Iris pigment epithelial cell (primary cell): ENCODE data around the gene PPRC1.
A peak's percentile ranks its signal among the peaks of the same experiment; 100 is the strongest.
"Not testable (repeated sequence)": the region's sequence is repeated elsewhere in the genome, so short reads cannot be mapped to it uniquely, and the experiment has no call there.

Source experiments
- DNase-seq: peaks from one replicate; pipeline ENCODE4 v3.0.0-alpha.2; 2011; ENCODE audit warnings: low read depth

Gene PPRC1

DNA sequence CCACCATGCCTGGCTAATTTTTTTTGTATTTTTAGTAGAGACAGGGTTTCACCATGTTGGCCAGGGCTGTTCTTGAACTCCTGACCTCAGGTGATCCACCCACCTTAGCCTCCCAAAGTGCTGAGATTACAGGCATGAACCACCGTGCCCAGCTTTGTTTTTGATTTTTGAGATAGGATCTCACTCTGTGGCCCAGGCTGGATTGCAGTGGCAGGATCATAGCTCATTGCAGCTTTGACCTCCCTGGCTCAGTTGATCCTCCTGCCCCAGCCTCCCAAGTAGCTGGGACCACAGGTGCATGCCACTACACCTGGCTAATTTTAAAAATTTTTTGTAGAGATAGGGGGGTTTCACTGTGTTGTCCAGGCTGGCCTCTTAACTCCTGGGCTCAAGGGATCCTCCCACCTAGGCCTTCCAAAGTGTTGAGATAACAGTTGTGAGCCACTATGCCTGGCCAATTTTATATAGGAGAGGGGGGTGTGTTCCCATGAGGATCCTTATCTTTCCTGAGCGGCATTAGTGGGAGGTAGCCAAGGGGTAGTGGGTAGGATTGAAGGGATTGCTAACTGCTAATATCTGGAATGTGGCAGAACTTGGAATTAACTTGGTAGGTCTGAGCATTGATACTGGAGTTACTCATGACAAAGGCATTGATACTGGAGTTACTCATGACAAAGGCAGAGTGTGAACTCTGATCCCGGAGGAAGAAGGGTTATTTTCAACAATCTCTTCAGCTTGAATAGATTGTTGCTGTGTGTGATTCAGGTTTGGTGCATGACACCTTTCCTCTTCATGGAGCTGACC lies 18.3 kb downstream of the PPRC1 start:
- peak; percentile 56 for DNase-seq

DNA sequence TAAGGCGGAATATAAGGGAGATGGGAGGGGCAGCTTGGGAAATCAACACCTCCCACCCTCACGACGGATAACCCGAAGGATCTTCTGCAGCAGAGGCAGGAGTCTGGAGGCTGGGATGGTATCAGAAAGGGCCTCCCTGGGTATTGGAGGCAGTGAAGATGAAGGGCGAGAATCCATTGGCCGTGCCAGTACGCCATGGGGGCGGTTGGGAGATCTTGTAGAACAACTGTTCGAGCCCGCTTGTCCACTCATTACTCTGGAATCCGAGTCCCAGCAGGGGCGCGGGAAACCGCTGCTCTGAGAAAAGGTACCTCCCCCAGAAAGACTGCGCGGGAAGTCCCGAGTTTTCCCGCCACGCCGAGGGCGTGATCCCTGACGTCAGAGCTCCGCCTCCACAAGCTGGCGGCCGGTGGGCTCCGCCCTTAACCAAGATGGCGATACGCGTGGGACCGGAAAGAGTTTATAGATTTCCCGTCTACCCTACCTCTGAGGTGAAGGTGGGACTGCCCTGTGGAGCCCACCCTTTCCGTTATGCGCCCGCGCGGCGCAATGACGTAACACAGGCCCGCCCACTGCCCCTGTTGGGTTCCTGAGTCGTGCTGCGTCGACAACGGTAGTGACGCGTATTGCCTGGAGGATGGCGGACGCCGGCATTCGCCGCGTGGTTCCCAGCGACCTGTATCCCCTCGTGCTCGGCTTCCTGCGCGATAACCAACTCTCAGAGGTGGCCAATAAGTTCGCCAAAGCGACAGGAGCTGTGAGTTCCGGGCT lies 19.1 kb downstream of the PPRC1 start, which contains the start of gene NOLC1:
Gene NOLC1, plus strand, starts transcription at position 616 of the 771 bp plus-strand sequence. Its CDS starts 22 bp downstream, at position 638.
- peak; percentile 99 for DNase-seq

DNA sequence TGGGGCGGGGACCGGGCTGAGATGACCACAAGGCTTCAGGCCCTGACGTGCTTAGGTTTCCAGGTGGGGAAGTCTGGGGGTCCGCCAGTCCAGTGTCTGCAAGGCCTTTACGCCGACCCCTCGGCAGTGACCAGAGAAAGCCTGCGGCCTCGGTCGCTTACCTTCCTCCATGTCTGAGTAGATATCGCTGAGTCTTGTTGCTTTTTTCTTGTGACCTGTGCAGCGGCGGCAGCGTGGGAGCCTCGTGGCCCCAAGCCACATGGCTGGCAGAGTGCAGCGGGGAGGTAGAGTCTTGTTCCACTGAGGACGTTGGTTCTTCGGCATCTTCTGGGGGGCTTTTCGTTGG lies 19.7 kb downstream of the PPRC1 start:
- DNase-seq: peak; percentile 44

DNA sequence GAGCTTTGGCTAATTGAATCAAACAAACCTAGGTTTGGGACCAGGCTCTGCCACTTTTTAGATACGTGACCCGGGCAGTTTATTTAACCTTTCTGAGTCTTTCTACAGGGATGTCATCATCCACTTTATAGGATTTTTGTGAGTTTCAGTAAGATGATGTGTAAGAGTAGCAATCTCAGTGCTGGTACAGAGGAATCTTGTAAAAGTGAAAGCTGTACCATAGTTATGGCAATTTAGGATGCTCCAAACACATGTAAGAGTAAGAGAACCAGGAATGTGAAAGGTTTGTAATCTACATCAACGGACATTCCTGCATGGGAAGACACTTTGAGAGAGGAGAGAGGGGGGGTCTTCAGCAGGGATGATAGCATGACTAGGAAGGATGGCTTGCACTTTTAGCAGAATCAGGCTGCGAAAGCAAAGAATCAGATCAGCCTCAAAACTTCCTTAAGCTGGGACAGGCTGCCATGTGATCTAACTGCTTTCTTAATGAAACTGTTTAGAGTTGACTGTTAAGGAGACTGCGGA lies 20.3 kb downstream of the PPRC1 start:
- DNase-seq: peak; percentile 18

DNA sequence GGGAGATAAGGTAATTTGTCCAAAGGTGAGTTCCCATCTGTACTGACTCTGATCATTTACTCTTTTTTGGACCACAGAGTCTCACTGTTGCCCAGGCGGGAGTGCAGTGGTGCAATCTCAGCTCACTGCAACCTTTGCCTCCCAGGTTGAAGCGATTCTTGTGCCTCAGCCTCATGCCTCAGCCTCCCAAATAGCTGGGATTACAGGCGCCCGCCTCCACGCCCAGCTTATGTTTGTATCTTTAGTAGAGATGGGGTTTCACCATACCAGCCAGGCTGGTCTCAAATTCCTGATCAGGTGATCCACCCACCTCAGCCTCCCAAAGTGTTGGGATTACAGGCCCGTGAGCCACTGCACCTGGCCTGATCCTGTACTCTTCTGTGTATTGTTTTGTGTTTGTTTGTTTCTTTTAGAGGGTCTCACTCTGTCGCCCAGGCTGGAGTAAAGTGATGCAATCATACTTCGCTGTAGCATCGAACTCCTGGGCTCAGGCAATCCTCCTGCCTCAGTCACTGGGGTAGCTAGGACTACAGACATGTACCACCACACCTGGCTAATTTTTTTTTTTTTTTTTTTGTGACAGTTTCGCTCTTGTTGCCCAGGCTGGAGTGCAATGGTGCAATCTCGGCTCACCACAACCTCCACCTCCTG lies 21.8 kb downstream of the PPRC1 start:
- no peak for DNase-seq

DNA sequence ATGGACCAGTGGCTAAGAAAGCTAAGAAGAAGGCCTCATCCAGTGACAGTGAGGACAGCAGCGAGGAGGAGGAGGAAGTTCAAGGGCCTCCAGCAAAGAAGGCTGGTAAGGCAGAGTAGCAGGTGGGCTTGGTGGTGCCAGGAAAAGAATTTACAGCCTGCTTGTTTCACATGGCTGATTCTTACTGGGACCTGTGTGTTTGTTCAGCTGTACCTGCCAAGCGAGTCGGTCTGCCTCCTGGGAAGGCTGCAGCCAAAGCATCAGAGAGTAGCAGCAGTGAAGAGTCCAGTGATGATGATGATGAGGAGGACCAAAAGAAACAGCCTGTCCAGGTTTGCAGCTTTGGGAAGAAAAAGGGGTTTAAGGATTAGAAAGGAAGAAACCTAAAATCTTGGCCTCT lies 24.4 kb downstream of the PPRC1 start:
- no peak for DNase-seq

DNA sequence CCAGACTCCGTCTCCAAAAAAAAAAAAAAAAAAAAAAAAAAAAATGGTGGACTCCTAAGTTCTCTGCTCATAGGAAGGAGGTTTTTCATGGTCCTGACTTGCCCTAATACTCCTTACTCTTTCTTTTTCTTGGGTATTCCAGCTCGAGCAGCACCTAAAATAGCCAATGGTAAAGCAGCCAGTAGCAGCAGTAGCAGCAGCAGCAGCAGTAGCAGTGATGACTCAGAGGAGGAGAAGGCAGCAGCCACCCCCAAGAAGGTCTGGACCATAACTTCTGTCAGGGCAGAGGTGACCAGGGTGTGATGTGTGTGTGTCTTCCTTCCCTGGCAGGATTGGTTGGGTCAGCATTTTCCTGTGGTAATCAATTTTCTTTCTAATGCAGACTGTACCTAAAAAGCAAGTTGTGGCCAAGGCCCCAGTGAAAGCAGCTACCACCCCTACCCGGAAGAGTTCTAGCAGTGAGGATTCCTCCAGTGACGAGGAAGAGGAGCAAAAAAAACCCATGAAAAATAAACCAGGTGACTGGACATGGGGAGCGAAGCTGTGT lies 26.3 kb downstream of the PPRC1 start:
- DNase-seq: peak; percentile 61

DNA sequence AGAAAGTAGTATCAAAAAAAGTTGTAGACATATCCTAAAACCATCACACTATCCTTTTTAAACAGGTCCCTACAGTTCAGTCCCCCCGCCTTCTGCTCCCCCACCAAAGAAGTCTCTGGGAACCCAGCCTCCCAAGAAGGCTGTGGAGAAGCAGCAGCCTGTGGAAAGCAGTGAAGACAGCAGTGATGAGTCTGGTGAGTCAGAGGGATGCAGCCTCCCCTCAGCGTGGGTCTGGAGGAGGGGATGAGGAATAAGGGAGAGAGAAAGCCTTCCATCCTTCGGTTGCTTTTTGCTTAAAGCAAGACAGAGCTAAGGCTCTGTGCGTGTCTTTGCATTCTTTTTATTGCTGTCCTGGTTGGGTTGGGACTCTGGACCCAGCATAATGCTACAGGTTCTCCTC lies 27.0 kb downstream of the PPRC1 start:
- DNase-seq: no peak

DNA sequence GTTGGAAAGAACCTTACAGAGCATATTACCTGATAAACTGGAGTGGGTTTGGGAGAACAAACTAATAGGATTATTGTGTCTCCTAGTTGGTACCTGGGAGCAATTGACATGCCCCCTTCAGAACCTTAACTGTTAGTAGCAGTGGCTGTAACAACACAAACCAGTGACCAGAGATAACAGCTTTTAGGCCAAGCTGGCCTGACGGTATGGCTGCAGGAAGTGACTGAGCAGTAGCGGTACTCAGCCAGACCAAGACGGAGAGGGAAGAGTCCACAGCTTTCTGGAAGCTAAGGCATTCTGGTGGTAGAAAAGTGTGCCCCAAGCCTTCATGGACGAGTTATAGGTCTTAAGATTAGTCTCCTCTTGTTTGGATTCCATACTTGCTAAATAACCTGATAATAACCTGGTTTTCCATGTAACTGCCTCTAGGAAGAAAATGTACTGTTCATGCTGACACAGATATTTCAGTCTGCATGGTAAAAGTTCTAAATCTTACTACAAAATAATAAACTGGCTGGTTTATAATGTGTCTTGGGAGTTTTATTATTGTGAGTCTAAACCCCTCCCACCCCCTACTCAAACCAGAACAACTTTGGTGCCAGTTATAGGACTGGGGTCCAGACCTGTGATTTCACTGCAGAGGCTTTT lies 30.6 kb downstream of the PPRC1 start:
- no peak for DNase-seq

DNA sequence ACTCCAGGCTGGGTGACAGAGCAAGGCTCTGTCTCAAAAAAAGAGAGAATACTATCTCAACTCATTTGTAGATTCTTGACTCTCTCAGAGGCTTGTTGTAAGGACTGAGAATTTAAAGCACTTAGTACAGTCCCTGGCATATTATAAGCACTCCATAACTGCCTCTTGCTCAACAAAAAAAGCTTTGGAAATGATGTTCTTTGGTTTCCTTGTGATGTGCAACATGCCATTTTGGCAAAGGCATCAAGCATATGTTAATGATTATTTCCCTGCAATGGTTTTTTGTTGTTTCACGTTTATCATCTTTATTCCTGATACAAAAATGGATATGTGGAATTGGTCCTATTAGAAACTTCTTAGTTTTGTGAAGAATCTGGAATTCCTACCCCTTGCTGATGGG lies 35.0 kb downstream of the PPRC1 start:
- DNase-seq: no peak

DNA sequence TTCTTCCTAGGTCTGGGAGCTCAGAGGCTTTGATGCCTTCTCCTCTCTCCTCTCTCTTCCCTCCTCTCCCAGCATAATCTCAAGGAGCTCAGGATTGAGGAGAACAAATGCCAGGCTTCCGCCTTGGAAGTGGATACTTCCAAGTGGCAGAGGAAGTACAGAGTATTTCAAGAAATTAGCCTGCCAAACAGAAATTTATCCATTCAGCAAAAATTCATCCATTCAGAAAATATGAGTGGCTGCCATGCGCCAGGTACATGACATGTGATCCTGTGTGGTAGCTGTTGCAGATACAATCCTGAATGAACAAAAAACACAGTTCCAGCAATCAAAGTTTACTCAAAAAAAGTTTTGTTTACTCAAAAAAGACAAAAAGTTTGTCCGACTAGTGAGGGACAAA lies 37.8 kb downstream of the PPRC1 start:
- DNase-seq: no peak

DNA sequence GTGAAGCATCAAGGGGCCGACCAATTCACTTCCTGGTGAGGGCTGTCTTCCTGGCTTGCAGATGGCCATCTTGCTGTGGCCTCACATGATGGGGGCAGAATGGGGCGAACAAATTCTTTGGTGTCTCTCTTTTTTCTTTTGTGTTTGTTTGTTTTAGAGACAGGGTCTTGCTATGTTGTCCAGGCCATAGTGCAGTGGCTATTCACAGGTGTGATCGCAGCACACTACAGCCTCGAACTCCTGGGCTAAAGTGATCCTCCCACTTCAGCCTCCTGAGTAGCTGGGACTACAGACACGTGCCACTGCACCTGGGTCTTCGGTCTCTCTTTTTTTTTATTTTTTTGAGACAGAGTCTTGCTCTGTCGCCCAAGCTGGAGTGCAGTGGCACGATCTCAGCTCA lies 39.4 kb downstream of the PPRC1 start:
- no peak for DNase-seq

DNA sequence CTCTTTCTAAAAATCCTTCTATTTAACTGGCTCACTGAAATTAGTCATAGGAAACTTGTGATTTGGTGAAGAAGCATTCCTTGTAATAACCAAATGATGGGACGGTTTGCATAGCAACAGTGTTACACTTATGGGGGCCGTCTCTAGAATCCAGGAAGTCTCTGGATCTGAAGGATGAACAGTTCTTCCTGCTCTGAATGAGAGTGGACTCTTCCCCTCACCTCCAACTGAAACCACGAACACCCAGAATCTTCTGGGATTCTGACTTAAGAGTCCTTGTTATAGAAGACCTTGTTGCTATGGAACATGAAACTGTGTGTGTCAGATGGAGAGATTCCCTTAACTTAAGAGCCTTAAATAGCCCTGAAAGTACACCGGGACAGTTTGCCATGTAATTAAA lies 42.6 kb downstream of the PPRC1 start:
- peak; percentile 57 for DNase-seq

DNA sequence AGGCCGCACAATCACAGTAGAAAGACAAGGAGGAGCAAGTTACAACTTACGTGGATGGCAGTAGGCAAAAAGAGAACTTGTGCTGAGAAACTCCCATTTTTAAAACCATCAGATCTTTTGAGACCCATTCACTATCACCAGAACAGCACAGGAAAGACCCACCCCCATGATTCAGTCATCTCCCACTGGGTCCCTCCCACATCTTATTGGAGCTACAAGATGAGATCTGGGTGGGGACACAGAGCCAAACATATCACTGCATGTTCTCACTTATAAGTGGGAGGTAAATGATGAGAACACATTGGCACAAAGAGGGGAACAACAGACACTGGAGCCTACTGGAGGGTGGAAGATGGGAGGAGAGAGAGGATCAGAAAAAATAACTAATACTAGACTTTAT lies 51.8 kb downstream of the PPRC1 start:
- no peak for DNase-seq

DNA sequence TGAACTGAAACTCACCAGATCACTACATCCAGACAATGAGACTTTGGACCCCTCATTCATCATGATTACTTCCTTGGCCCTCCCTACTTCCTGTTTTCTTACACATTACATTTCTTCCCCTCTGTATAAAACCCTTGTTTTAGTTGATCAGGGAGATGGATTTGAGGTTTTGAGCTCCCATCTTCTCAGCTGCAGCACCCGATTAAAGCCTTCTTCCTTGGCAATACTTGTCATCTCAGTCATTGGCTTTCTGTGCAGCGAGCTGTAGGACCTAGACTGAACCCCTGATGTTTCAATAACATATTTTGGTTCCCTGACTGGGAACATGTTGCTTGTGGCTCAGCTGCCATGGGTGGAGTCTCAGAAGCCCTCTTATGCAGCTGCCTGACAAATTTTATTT lies 52.4 kb downstream of the PPRC1 start:
- DNase-seq: no peak

DNA sequence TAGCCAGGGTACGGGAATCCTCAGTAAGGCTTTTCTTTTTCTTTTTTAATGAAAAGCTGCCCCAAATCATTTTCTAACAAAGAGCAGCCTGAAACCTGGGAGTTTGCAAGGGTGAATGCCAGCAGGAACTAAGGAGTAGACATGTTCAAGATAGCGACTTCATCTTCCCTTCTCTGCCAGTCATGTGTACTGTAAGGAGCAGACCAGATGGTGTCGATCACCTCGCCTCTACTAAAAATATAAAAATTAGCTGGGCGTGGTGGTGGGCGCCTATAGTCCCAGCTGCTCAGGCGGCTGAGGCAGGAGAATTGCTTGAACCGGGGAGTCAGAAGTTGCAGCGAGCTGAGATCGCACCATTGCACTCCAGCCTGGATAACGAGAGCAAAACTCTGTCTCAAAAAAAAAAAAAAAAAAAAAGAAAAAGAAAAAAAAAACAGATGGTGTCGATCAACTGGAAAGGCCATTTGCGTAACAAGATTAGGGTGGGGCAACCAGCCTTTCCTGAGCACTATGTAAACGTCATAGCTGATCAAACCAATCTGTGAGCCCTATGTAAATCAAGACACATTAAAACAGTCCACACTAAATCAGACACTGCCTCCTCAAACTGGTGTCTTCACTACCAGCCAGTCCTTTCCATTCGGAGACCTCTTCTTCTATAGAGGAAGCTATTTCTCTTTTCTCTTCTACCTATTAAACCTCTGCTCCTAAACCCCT lies 53.1 kb downstream of the PPRC1 start:
- DNase-seq: no peak

DNA sequence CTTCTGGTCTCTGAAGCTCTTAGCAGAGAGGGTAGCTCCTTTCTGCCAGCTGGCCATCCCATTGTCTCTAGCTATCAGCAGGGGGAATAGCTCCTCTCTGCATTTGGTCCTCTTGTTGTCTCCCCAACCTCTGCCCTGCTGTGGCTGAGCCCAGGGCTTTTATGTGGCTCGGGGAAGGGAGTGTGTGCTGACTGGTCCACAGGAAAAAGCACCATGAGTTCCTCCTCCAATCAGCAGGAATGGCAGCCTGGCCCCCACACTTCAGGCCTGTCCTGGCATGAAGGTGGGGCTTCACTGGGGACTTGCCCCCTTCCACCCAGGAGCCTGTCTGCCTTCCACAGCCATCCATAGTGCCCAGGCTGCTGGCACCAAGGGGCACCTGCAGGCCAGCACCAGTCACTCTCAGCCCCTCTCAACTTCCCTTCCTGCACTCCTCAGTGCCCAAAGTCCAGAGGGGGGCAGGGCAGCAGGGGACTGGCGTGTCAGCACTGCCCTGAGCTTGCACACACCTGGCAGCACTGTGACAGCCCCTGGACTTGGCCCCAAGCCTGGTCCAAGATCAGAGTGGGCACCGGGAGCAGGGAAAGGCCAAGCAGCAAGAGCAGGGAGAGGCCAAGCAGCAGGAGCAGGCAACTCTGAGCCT lies 55.6 kb downstream of the PPRC1 start:
- DNase-seq: no peak

DNA sequence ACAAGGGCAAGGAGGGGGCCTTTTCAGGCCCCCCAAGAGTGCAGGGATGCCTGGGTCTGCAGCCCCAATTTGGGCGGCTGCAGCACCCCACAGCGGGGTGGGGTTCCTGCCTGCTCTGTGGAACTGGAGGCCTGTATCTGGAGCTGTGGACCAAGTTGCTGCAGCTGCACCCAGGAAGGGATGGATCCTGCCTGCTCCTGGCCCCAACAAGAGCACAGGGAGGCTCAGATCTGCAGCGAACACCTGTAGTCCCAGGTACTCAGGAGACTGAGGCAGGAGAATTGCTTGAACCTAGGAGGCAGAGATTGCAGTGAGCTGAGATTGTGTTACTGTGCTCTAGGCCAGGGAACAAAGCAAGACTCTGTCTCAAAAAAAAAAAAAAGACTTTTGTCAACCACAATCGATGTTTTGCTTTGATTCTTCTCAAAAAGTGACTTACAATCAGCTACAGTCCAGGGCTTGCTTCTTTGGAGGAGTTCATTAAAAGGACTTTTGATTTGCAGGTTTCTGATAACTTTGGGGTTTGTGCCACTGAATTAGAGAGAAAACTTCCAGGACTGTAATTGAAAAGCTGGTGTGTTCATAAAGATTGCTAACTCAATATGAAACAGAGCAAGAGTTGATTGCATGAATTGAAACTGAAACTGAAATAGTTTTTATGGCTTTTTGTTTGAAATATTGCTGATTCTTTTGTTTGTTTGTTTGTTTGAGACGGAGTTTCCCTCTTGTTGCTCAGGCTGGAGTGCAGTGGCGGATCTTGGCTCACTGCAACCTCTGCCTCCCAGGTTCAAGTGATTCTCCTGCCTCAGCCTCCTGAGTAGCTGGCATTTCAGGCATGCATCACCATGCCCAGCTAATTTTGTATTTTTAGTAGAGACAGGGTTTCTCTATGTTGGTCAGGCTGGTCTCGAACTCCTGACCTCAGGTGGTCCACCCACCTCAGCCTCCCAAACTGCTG lies 56.4 kb downstream of the PPRC1 start:
- not testable (repeated sequence) for DNase-seq

DNA sequence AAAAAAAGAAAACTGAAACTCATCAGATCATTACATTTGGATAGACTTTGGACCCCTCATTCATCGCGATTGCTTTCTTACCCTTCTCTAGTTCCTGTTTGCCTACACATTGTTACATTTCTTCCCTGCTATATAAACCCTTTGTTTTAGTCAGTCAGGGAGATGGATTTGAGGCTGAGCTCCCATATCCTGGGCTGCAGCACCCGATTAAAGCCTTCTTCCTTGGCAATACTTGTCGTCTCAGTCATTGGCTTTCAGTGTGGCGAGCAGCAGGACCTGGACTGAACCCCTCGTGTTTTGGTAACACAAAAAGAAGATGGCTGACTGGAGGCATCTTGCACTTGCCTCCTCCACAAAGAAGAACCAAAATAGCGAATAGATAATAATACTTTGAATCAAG lies 59.1 kb downstream of the PPRC1 start:
- DNase-seq: no peak
